Panc1 (cell line): Measurements from ENCODE around the gene MSI2. TPM values are rescaled to one million over a fixed set of nuclear protein-coding genes. Genes with fewer than 3 reads are reported as not detected.

Source experiments
- ATAC-seq: fragments of 200-7000 bp; cut with Tn5 transposase; 2 replicates; pipeline ENCODE4 v1.9.1; 2020; ENCODE audit warnings: mild to moderate bottlenecking, moderate library complexity
- BruUV-seq: library from RNA; stranded (reverse); fragments of 400-500 nt; replicated peaks from 2 replicates; lab custom pipeline; 2021; lab: Mats Ljungman, UMichigan
- CTCF ChIA-PET: fragments of 300-600 bp; sonication (Branson Sonifier 250); formaldehyde crosslinking; loops from one replicate; lab custom pipeline; 2022; ENCODE audit warnings: antibody characterized with exemption; lab: Charles Lee
- POLR2A ChIA-PET: fragments of 300-600 bp; sonication (Branson Sonifier 250); formaldehyde crosslinking; loops from one replicate; lab custom pipeline; 2022; ENCODE audit warnings: antibody characterized with exemption; lab: Charles Lee
- DNase-seq: peaks from one replicate; pipeline ENCODE4 v3.0.0-alpha.2; 2010; ENCODE audit warnings: low read depth, low spot score
- H3K27ac ChIP-seq: 2 replicates; pipeline ENCODE4 v1.5.1; 2011; ENCODE audit warnings: mild to moderate bottlenecking, low read length, inconsistent platforms
- H3K27me3 ChIP-seq: fragments of 200-500 bp; sonication (Bioruptor generic); 2 replicates; pipeline ENCODE4 v1.6.0; 2014; ENCODE audit warnings: low read length, inconsistent platforms; ENCODE audit not compliant: control insufficient read depth, insufficient read depth
- H3K36me3 ChIP-seq: fragments of 200-500 bp; sonication (Bioruptor generic); 2 replicates; pipeline ENCODE4 v1.5.1; 2014; ENCODE audit warnings: inconsistent platforms, mild to moderate bottlenecking, low read length, moderate library complexity; ENCODE audit not compliant: control insufficient read depth, insufficient read depth
- H3K4me1 ChIP-seq: 2 replicates; pipeline ENCODE4 v1.5.1; 2011; ENCODE audit warnings: inconsistent platforms, mild to moderate bottlenecking, low read length, moderate library complexity; ENCODE audit not compliant: control insufficient read depth, insufficient read depth
- H3K4me3 ChIP-seq, 2 experiments: 2 replicates each; pipeline ENCODE4 v1.5.1; 2011 to 2012; ENCODE audit warnings: low read depth in 2 of 2, low read length in 2 of 2, mild to moderate bottlenecking in 2 of 2, inconsistent platforms in 1 of 2, moderate library complexity in 1 of 2
- H3K9me3 ChIP-seq: fragments of 200-500 bp; sonication (Bioruptor generic); 2 replicates; pipeline ENCODE4 v1.5.1; 2014; ENCODE audit warnings: low read depth, mild to moderate bottlenecking, inconsistent platforms, low read length, moderate library complexity; ENCODE audit not compliant: control insufficient read depth, insufficient read depth
- CTCF ChIP-seq: fragments of 450-650 bp; IDR thresholded peaks from 2 replicates; pipeline ENCODE4 v1.5.1; 2017; ENCODE audit warnings: mild to moderate bottlenecking
- POLR2AphosphoS5 ChIP-seq: IDR thresholded peaks from 2 replicates; pipeline ENCODE4 v1.6.1; 2012; ENCODE audit warnings: mild to moderate bottlenecking, low read depth, low read length, moderate library complexity
- REST ChIP-seq, 2 experiments: IDR thresholded peaks; 2 replicates each; pipeline ENCODE4 v1.6.1; 2011 to 2012; ENCODE audit warnings: low read depth in 2 of 2, control low read depth in 1 of 2, low read length in 1 of 2, mild to moderate bottlenecking in 1 of 2, moderate library complexity in 1 of 2; ENCODE audit not compliant: insufficient read depth in 1 of 2
- SIN3A ChIP-seq: IDR thresholded peaks from 2 replicates; pipeline ENCODE4 v1.6.1; 2012; ENCODE audit warnings: low read depth, mild to moderate bottlenecking, low read length, moderate library complexity, borderline replicate concordance; ENCODE audit not compliant: insufficient read depth
- TCF7L2 ChIP-seq: IDR thresholded peaks from 2 replicates; pipeline ENCODE4 v1.6.1; 2011; ENCODE audit warnings: mild to moderate bottlenecking, low read depth, low read length, inconsistent platforms
- in situ Hi-C: cut with HindIII; loops from 2 replicates; pipeline ENCODE4 v1.10.0; 2016; ENCODE audit warnings: low sequenced_read_pairs, low pct_unique_long_range_greater_than_20kb
- intact Hi-C: fragments of 100-400 bp; cut with micrococcal nuclease; formaldehyde crosslinking; loops from one replicate; pipeline ENCODE4 v1.10.0; 2022; ENCODE audit not compliant: unreplicated experiment
- total RNA-seq: library from RNA; stranded (reverse); gene quantifications from one replicate; pipeline ENCODE4 v1.2.1, GENCODE V29; 2021; ENCODE audit not compliant: unreplicated experiment

The MSI2 gene
- total RNA-seq, 1 experiment from 2014 or later = 38.5 TPM

- Histone ChIP-seq H3K27me3 (peaks cover 69% of the 10 kb centered on the region), H3K36me3 (peaks cover 2% of the 10 kb centered on the region; the same call in 1 of the 2 replicates), H3K4me1 (no peaks in the 10 kb centered on the region), H3K4me3 (no peak overlapping the region), H3K9me3 (no peaks in the 10 kb centered on the region), H3K27ac (no peak overlapping the region)
- in situ Hi-C loops = no loop called here
- no TSS peak for BruUV-seq
- intact Hi-C loops = no loop called here
- TF ChIP-seq REST (IDR thresholded peaks at IDR 0.05; ENCODE audit: insufficient read depth in 1 of 2, low read depth in 2 of 2, low read length in 1 of 2) = no peak
- TF ChIP-seq CTCF = no peak
- ATAC-seq (no peak), DNase-seq (no peak)
- ChIA-PET CTCF (no interaction called here), POLR2A (no interaction called here)
Observed at GRCh38 chr17:57715981-57716380, 459.7 kb downstream of the MSI2 start.

GRCh38 chr17:57718878-57719277 lies 462.6 kb downstream of the MSI2 start:
- Histone ChIP-seq H3K27me3 (peaks cover 47% of the 10 kb centered on the region), H3K4me3 (no peak overlapping the region), H3K36me3 (peaks cover 2% of the 10 kb centered on the region; the same call in 1 of the 2 replicates), H3K27ac (no peak overlapping the region), H3K4me1 (no peaks in the 10 kb centered on the region), H3K9me3 (no peaks in the 10 kb centered on the region)
- DNase-seq (no peak), ATAC-seq (no peak)
- no peak for TF ChIP-seq POLR2AphosphoS5
- TF ChIP-seq CTCF = no peak
- no peak for TF ChIP-seq SIN3A
- no peak for TF ChIP-seq TCF7L2
- TF ChIP-seq REST (IDR thresholded peaks at IDR 0.05; ENCODE audit: insufficient read depth in 1 of 2, low read depth in 2 of 2, low read length in 1 of 2) = no peak
- CTCF ChIA-PET = interaction anchor here (0.8 kb wide), 1 partner anchor 29 kb away, joined by 3 read pairs; no protein-coding TSS in a partner anchor
- intact Hi-C loops = no loop called here
- in situ Hi-C loops = no loop called here
- POLR2A ChIA-PET = no interaction called here
- BruUV-seq = no TSS peak
